MCF 10A (cell line): ENCODE results near the gene DGKH. TPM values are rescaled to one million over a fixed set of nuclear protein-coding genes. Genes with fewer than 3 reads are reported as not detected.
A peak's percentile ranks its signal among the peaks of the same experiment; 100 is the strongest.

Experiments used
- BruUV-seq: library from RNA; stranded (reverse); fragments of 400-500 nt; replicated peaks from 2 replicates; lab custom pipeline; 2021; lab: Mats Ljungman, UMichigan
- CTCF ChIA-PET: fragments of 300-600 bp; sonication (Branson Sonifier 250); formaldehyde crosslinking; extraction: SDS; loops from one replicate; lab custom pipeline; 2021; ENCODE audit warnings: antibody characterized with exemption, inconsistent platforms; lab: Yijun Ruan, JAX
- POLR2A ChIA-PET: fragments of 300-600, 350-650 bp; sonication (Branson Sonifier 250); formaldehyde crosslinking; extraction: SDS; loops from one replicate; lab custom pipeline; 2020; ENCODE audit warnings: antibody characterized with exemption, inconsistent platforms; lab: Yijun Ruan, JAX
- DNase-seq: peaks from one replicate; pipeline ENCODE4 v3.0.0-alpha.2; 2018; ENCODE audit not compliant: unreplicated experiment
- H3K27ac Mint-ChIP-seq: one replicate; pipeline ENCODE4 v1.8.0; 2022; ENCODE audit warnings: mild to moderate bottlenecking, low read depth, mixed read lengths; ENCODE audit not compliant: unreplicated experiment
- H3K27me3 Mint-ChIP-seq: one replicate; pipeline ENCODE4 v1.8.0; 2022; ENCODE audit warnings: mixed read lengths; ENCODE audit not compliant: insufficient read depth, unreplicated experiment
- H3K36me3 Mint-ChIP-seq: one replicate; pipeline ENCODE4 v1.8.0; 2022; ENCODE audit warnings: mild to moderate bottlenecking, moderate library complexity, mixed read lengths; ENCODE audit not compliant: insufficient read depth, unreplicated experiment
- H3K4me1 Mint-ChIP-seq: one replicate; pipeline ENCODE4 v1.8.0; 2022; ENCODE audit warnings: mixed read lengths; ENCODE audit not compliant: insufficient read depth, unreplicated experiment
- H3K4me3 Mint-ChIP-seq: one replicate; pipeline ENCODE4 v1.8.0; 2022; ENCODE audit warnings: mild to moderate bottlenecking, moderate library complexity, mixed read lengths; ENCODE audit not compliant: unreplicated experiment
- H3K9me3 Mint-ChIP-seq: one replicate; pipeline ENCODE4 v1.8.0; 2022; ENCODE audit warnings: mixed read lengths; ENCODE audit not compliant: unreplicated experiment
- intact Hi-C: fragments of 100-400 bp; cut with micrococcal nuclease; formaldehyde crosslinking; loops from 2 replicates; pipeline ENCODE4 v1.14.1; 2022
- total RNA-seq: library from RNA; stranded (reverse); gene quantifications from 2 replicates; pipeline ENCODE4 v1.2.3, GENCODE V29; 2022
- TF ChIP-seq, protein P1 (sequence below): fragments of 200-600 bp; IDR thresholded peaks from one replicate; pipeline ENCODE4 v1.8.0; 2022; ENCODE audit warnings: antibody characterized with exemption, mild to moderate bottlenecking; ENCODE audit not compliant: unreplicated experiment

The DGKH gene
- total RNA-seq, 1 experiment from 2014 or later = 22.3 TPM

DNA sequence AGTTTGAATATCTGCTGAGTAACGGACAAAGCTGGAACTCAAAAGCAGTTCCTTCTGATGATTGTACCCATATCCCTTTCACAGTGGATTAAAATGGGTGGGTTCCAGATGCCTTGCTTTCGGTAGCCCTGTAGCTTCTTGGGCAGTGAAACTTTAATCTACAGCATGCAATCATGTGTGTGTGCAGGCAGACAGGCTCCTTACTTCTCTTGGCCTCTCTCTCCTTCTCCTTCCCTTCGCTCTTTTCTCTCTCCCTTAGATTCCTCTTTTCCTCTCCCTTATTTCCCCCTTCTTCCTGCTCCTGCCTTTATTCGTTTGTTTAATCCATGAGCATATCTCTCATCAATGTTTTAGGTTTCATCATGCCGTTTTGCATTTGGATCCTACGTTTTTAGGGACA, 8.1 kb downstream of the DGKH start:
- intact Hi-C loops = no loop called here
- no TSS peak for BruUV-seq
- TF ChIP-seq, protein P1, sequence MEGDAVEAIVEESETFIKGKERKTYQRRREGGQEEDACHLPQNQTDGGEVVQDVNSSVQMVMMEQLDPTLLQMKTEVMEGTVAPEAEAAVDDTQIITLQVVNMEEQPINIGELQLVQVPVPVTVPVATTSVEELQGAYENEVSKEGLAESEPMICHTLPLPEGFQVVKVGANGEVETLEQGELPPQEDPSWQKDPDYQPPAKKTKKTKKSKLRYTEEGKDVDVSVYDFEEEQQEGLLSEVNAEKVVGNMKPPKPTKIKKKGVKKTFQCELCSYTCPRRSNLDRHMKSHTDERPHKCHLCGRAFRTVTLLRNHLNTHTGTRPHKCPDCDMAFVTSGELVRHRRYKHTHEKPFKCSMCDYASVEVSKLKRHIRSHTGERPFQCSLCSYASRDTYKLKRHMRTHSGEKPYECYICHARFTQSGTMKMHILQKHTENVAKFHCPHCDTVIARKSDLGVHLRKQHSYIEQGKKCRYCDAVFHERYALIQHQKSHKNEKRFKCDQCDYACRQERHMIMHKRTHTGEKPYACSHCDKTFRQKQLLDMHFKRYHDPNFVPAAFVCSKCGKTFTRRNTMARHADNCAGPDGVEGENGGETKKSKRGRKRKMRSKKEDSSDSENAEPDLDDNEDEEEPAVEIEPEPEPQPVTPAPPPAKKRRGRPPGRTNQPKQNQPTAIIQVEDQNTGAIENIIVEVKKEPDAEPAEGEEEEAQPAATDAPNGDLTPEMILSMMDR = no peak
- no peak for DNase-seq
- Mint-ChIP-seq H3K36me3 (no peaks in the 10 kb centered on the region), H3K4me3 (no peak overlapping the region), H3K27ac (peak overlapping the region; percentile 49), H3K9me3 (no peaks in the 10 kb centered on the region), H3K4me1 (peaks cover 12% of the 10 kb centered on the region), H3K27me3 (no peaks in the 10 kb centered on the region)
- ChIA-PET CTCF (no interaction called here), POLR2A (no interaction called here)

DNA sequence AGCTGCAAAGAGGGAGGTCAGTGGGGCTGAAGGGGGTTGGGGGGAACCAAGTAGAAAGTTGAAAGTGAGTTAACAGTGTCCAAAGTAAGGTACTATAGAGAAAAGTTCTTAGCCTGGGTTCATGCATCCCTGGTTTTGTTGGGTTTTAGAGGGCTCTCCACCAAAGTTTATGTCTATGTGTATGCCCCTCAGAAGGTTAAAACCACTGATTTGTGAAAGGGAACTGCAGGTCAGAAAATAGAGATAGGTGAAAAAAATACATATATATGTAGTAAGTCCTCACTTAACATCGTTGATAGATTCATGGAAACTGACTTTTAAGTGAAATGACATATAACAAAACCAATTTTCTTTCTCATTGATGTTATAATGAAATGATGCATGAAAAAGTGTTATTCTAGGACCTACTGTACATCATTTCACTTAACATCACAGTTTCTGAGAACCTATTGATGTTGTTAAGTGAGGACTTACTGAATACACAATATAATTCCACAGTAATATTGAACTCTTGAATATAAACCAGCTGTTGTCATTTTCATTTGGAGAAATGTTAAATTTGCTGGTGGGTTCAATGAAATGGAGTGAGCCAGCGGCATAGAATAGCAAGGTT, 9.6 kb downstream of the DGKH start:
- ChIA-PET POLR2A (no interaction called here), CTCF (interaction anchor here (0.7 kb wide), 1 partner anchor 203 kb away, joined by 3 read pairs; no protein-coding TSS in a partner anchor)
- no peak overlapping the region for H3K27ac Mint-ChIP-seq

DNA sequence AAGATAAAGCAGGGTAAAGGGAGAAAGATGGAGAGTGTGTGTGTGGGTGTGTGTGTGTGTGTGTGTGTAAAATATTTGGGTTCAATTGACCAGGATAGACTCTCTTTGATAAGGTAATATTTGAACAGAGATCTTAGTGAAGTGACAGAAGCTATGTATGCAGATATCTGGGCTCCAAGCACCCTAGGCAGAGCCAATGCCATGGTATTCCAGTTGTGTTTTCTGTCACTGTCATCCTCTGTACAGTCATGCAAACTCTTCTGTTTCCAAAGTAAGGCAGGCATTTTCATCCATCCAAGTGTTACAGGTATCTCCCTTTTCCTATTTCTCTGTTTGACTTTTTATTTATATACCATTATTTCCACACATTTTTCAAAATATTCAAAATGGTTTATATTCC, 13.5 kb downstream of the DGKH start:
- Mint-ChIP-seq H3K27me3 (no peaks in the 10 kb centered on the region), H3K9me3 (no peaks in the 10 kb centered on the region), H3K27ac (no peak overlapping the region), H3K4me3 (no peak overlapping the region), H3K36me3 (no peaks in the 10 kb centered on the region), H3K4me1 (peaks cover 22% of the 10 kb centered on the region)
- ChIA-PET CTCF (interaction anchor here (0.6 to 1.0 kb wide), 3 partner anchors 14 to 155 kb away, joined by 3 to 4 read pairs (median 4); no protein-coding TSS in a partner anchor), POLR2A (interaction anchor here (0.9 to 4.8 kb wide), 3 partner anchors 12 to 15 kb away, joined by 3 to 20 read pairs (median 4); no protein-coding TSS in a partner anchor)
- intact Hi-C loops = no loop called here
- TF ChIP-seq, protein P1 = no peak
- DNase-seq = no peak
- no TSS peak for BruUV-seq

More for the DNA sequence above, 9.6 kb downstream of the DGKH start:
- intact Hi-C loops = no loop called here
- Mint-ChIP-seq H3K27me3 (no peaks in the 10 kb centered on the region), H3K9me3 (no peaks in the 10 kb centered on the region), H3K36me3 (no peaks in the 10 kb centered on the region), H3K4me1 (peaks cover 9% of the 10 kb centered on the region), H3K4me3 (no peak overlapping the region)
- BruUV-seq = no TSS peak
- no peak for DNase-seq
- TF ChIP-seq, protein P1 = no peak

DNA sequence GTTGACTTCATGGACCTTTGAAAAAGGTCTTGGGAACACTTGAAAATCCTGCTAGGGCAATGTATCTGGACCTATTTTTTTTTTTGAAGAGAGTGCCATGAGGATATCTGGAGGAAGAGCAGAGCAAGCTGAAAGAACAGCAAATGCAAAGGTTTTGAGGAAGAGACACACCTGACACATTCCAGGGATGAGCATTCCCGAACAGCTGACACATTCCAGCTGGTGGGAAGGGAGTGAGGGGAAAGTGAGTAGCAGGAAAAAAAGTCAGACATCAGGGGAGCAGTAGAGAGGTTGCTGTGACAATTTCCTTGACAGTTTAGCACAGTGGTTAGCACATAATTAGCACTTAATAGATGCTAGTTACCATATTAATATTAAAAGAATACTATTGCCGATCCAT, 14.7 kb downstream of the DGKH start:
- H3K36me3 Mint-ChIP-seq = no peaks in the 10 kb centered on the region
- no peaks in the 10 kb centered on the region for H3K9me3 Mint-ChIP-seq
- BruUV-seq = no TSS peak
- CTCF ChIA-PET = interaction anchor here (0.6 to 1.6 kb wide), 2 partner anchors 113 to 395 kb away, joined by 4 to 7 read pairs; no protein-coding TSS in a partner anchor
- intact Hi-C loops = no loop called here
- no peaks in the 10 kb centered on the region for H3K27me3 Mint-ChIP-seq
- POLR2A ChIA-PET = interaction anchor here (0.6 to 4.8 kb wide), 7 partner anchors 8 to 235 kb away, joined by 3 to 20 read pairs (median 3); no protein-coding TSS in a partner anchor
- no peak for DNase-seq
- H3K4me1 Mint-ChIP-seq = peaks cover 21% of the 10 kb centered on the region
- TF ChIP-seq, protein P1 = no peak
- H3K4me3 Mint-ChIP-seq = no peak overlapping the region
- H3K27ac Mint-ChIP-seq = no peak overlapping the region
